ENCODE data around the gene TAS2R7. TPM values are rescaled to one million over a fixed set of nuclear protein-coding genes. Genes with fewer than 3 reads are reported as not detected.

Gene TAS2R7
- total and polyA plus RNA-seq, 2 experiments from 2014 or later: not detected

DNA sequence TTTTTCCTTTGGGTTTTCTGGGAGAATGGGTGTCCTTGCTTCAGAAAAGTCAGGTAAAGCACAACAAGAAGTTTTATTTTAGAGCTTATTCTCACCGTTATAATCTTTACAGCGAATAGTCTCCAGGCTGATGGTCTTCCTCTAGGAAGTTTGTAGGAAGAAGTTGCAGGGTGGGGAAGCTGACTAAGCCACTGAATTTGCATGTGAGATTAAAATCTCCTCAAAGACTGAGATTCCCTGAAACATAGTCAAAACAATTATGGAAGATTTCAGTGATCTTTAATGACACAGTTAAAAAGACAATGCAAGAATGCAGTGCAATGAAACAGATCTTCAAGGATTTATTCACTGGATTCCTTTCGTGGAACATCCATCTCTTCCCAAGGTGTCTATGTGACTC, 22.5 kb upstream of the TAS2R7 start:
- Histone ChIP-seq H2AFZ (no peak overlapping the region), H4K20me1 (replicated peaks; ENCODE audit: insufficient read depth) (no peaks in the 10 kb centered on the region), H3K4me2 (no peak overlapping the region), H3K79me2 (replicated peaks; ENCODE audit: insufficient read depth) (no peaks in the 10 kb centered on the region), H3F3A (replicated peaks; ENCODE audit: low read depth) (no peaks in the 10 kb centered on the region), H3K4me3 (no peak overlapping the region), H3K36me3 (ENCODE audit: insufficient read depth) (no peaks in the 10 kb centered on the region), H3K9me2 (ENCODE audit: insufficient read depth) (no peaks in the 10 kb centered on the region), H3K4me1 (ENCODE audit: insufficient read depth) (no peaks in the 10 kb centered on the region), H3K27me3 (ENCODE audit: insufficient read depth) (no peaks in the 10 kb centered on the region), H3K27ac (ENCODE audit: low read depth) (no peak overlapping the region)
- DNase-seq (ENCODE audit: low spot score): no peak
- Mint-ChIP-seq H3K4me3 (no peak overlapping the region), H3K36me3 (ENCODE audit: low read depth) (no peaks in the 10 kb centered on the region), H3K27me3 (ENCODE audit: insufficient read depth, low read depth, poor library complexity) (no peaks in the 10 kb centered on the region), H3K27ac (no peak overlapping the region), H3K9me3 (no peaks in the 10 kb centered on the region), H3K4me1 (no peaks in the 10 kb centered on the region)
- TF ChIP-seq, protein P1, sequence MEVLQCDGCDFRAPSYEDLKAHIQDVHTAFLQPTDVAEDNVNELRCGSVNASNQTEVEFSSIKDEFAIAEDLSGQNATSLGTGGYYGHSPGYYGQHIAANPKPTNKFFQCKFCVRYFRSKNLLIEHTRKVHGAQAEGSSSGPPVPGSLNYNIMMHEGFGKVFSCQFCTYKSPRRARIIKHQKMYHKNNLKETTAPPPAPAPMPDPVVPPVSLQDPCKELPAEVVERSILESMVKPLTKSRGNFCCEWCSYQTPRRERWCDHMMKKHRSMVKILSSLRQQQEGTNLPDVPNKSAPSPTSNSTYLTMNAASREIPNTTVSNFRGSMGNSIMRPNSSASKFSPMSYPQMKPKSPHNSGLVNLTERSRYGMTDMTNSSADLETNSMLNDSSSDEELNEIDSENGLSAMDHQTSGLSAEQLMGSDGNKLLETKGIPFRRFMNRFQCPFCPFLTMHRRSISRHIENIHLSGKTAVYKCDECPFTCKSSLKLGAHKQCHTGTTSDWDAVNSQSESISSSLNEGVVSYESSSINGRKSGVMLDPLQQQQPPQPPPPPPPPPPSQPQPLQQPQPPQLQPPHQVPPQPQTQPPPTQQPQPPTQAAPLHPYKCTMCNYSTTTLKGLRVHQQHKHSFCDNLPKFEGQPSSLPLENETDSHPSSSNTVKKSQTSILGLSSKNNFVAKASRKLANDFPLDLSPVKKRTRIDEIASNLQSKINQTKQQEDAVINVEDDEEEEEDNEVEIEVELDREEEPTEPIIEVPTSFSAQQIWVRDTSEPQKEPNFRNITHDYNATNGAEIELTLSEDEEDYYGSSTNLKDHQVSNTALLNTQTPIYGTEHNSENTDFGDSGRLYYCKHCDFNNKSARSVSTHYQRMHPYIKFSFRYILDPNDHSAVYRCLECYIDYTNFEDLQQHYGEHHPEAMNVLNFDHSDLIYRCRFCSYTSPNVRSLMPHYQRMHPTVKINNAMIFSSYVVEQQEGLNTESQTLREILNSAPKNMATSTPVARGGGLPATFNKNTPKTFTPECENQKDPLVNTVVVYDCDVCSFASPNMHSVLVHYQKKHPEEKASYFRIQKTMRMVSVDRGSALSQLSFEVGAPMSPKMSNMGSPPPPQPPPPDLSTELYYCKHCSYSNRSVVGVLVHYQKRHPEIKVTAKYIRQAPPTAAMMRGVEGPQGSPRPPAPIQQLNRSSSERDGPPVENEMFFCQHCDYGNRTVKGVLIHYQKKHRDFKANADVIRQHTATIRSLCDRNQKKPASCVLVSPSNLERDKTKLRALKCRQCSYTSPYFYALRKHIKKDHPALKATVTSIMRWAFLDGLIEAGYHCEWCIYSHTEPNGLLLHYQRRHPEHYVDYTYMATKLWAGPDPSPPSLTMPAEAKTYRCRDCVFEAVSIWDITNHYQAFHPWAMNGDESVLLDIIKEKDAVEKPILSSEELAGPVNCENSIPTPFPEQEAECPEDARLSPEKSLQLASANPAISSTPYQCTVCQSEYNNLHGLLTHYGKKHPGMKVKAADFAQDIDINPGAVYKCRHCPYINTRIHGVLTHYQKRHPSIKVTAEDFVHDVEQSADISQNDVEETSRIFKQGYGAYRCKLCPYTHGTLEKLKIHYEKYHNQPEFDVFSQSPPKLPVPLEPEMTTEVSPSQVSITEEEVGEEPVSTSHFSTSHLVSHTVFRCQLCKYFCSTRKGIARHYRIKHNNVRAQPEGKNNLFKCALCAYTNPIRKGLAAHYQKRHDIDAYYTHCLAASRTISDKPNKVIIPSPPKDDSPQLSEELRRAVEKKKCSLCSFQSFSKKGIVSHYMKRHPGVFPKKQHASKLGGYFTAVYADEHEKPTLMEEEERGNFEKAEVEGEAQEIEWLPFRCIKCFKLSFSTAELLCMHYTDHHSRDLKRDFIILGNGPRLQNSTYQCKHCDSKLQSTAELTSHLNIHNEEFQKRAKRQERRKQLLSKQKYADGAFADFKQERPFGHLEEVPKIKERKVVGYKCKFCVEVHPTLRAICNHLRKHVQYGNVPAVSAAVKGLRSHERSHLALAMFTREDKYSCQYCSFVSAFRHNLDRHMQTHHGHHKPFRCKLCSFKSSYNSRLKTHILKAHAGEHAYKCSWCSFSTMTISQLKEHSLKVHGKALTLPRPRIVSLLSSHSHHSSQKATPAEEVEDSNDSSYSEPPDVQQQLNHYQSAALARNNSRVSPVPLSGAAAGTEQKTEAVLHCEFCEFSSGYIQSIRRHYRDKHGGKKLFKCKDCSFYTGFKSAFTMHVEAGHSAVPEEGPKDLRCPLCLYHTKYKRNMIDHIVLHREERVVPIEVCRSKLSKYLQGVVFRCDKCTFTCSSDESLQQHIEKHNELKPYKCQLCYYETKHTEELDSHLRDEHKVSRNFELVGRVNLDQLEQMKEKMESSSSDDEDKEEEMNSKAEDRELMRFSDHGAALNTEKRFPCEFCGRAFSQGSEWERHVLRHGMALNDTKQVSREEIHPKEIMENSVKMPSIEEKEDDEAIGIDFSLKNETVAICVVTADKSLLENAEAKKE (CRISPR knock-in tag; IDR thresholded peaks at IDR 0.05): no peak
- TF ChIP-seq NANOG (IDR thresholded peaks at IDR 0.05; ENCODE audit: borderline replicate concordance) (no peak), CREB1 (CRISPR knock-in tag; IDR thresholded peaks at IDR 0.05; ENCODE audit: low read depth) (no peak), POLR2AphosphoS5 (IDR thresholded peaks at IDR 0.05; ENCODE audit: low read depth) (no peak)
- ATAC-seq: no peak

DNA sequence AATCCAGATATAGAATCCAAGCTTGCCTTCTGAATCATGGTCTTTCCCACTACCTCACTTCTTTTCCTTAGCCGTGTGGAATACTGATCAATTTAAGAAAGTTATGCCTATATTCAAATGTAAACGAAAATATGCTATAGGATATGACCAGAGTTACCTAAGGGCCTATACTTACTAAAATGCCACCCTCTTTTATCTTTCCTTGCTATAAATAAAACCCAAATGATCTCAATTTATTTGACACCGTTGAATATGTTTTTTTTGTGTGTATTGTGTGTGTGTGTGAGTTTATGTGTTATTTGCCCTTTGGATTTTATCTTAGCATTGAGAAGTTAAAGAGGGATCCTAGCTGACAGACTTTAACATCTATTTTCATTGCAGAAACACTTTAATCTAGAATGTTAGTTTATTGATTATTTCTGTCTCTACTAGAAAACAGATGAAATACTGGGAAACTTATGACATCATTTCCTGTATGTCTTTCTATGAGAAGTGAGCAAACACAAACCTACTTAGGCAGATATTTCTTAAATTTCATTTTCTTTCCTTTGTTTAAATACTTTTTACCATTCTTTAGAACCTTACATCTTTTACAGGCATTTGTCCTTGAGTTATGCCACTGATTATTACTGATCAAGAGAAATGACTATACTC, 9.6 kb upstream of the TAS2R7 start:
- no peaks in the 10 kb centered on the region for H4K20me1 ChIP-seq (replicated peaks; ENCODE audit: insufficient read depth)
- Mint-ChIP-seq H3K4me3 (no peak overlapping the region), H3K4me1 (peaks cover 7% of the 10 kb centered on the region; the same call in 2 of the 3 replicates), H3K27me3 (ENCODE audit: insufficient read depth, low read depth, poor library complexity) (no peaks in the 10 kb centered on the region), H3K36me3 (ENCODE audit: low read depth) (no peaks in the 10 kb centered on the region), H3K9me3 (no peaks in the 10 kb centered on the region), H3K27ac (no peak overlapping the region)
- H3K4me3 ChIP-seq: no peak overlapping the region
- H3K4me2 ChIP-seq: no peak overlapping the region
- no peaks in the 10 kb centered on the region for H3K9me2 ChIP-seq (ENCODE audit: insufficient read depth)
- no peaks in the 10 kb centered on the region for H3K79me2 ChIP-seq (replicated peaks; ENCODE audit: insufficient read depth)
- no peak for DNase-seq (ENCODE audit: low spot score)
- no peak overlapping the region for H3K27ac ChIP-seq (ENCODE audit: low read depth)
- H2AFZ ChIP-seq: no peak overlapping the region
- H3F3A ChIP-seq (replicated peaks; ENCODE audit: low read depth): no peaks in the 10 kb centered on the region
- ATAC-seq: no peak
- H3K27me3 ChIP-seq (ENCODE audit: insufficient read depth): no peaks in the 10 kb centered on the region
- H3K36me3 ChIP-seq (ENCODE audit: insufficient read depth): no peaks in the 10 kb centered on the region
- H3K4me1 ChIP-seq (ENCODE audit: insufficient read depth): peaks cover 17% of the 10 kb centered on the region
- TF ChIP-seq ZNF114 (CRISPR knock-in tag; IDR thresholded peaks at IDR 0.05): no peak
- TF ChIP-seq JUNB (IDR thresholded peaks at IDR 0.05; ENCODE audit: unreplicated experiment): no peak
- TF ChIP-seq EZH2 (IDR thresholded peaks at IDR 0.05; ENCODE audit: low read depth, unreplicated experiment): no peak
- TF ChIP-seq STAT1 (IDR thresholded peaks at IDR 0.05; ENCODE audit: unreplicated experiment): no peak
- no peak for TF ChIP-seq EZH2phosphoT487 (IDR thresholded peaks at IDR 0.05; ENCODE audit: unreplicated experiment)
- TF ChIP-seq NANOG (IDR thresholded peaks at IDR 0.05; ENCODE audit: borderline replicate concordance): no peak
- TF ChIP-seq ZNF331 (CRISPR knock-in tag; IDR thresholded peaks at IDR 0.05; ENCODE audit: low read depth): no peak
- TF ChIP-seq, protein P2, sequence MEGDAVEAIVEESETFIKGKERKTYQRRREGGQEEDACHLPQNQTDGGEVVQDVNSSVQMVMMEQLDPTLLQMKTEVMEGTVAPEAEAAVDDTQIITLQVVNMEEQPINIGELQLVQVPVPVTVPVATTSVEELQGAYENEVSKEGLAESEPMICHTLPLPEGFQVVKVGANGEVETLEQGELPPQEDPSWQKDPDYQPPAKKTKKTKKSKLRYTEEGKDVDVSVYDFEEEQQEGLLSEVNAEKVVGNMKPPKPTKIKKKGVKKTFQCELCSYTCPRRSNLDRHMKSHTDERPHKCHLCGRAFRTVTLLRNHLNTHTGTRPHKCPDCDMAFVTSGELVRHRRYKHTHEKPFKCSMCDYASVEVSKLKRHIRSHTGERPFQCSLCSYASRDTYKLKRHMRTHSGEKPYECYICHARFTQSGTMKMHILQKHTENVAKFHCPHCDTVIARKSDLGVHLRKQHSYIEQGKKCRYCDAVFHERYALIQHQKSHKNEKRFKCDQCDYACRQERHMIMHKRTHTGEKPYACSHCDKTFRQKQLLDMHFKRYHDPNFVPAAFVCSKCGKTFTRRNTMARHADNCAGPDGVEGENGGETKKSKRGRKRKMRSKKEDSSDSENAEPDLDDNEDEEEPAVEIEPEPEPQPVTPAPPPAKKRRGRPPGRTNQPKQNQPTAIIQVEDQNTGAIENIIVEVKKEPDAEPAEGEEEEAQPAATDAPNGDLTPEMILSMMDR (conservative IDR thresholded peaks at IDR 0.05; ENCODE audit: low read depth in 2 of 2): no peak
- no peak for TF ChIP-seq CREB1 (CRISPR knock-in tag; IDR thresholded peaks at IDR 0.05; ENCODE audit: low read depth)
- TF ChIP-seq, protein P3, sequence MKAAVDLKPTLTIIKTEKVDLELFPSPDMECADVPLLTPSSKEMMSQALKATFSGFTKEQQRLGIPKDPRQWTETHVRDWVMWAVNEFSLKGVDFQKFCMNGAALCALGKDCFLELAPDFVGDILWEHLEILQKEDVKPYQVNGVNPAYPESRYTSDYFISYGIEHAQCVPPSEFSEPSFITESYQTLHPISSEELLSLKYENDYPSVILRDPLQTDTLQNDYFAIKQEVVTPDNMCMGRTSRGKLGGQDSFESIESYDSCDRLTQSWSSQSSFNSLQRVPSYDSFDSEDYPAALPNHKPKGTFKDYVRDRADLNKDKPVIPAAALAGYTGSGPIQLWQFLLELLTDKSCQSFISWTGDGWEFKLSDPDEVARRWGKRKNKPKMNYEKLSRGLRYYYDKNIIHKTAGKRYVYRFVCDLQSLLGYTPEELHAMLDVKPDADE (IDR thresholded peaks at IDR 0.05): no peak
- no peak for TF ChIP-seq POLR2AphosphoS5 (IDR thresholded peaks at IDR 0.05; ENCODE audit: low read depth)
